GM23338 (cell line): ENCODE results near the gene SYNRG. TPM values are rescaled to one million over a fixed set of nuclear protein-coding genes. Genes with fewer than 3 reads are reported as not detected.

Experiments
- ATAC-seq: fragments of 200-7000 bp; cut with Tn5 transposase; 3 replicates; pipeline ENCODE4 v1.9.1; 2020
- DNase-seq: peaks from one replicate; pipeline ENCODE4 v3.0.0-alpha.2; 2015; ENCODE audit warnings: low spot score
- H2AFZ ChIP-seq: fragments of 200-600 bp; sonication (generic); 2 replicates; pipeline ENCODE4 v1.8.0; 2016; ENCODE audit warnings: antibody characterized with exemption, mild to moderate bottlenecking, moderate library complexity
- H3F3A ChIP-seq: fragments of 200-600 bp; sonication (generic); replicated peaks from 2 replicates; pipeline ENCODE4 v1.8.0; 2017; ENCODE audit warnings: antibody characterized with exemption, mixed run types, low read depth
- H3K27ac ChIP-seq: fragments of 200-600 bp; sonication (generic); 2 replicates; pipeline ENCODE4 v1.6.1; 2016; ENCODE audit warnings: low read depth
- H3K27me3 ChIP-seq: fragments of 200-600 bp; sonication (generic); 2 replicates; pipeline ENCODE4 v1.8.0; 2016; ENCODE audit warnings: mild to moderate bottlenecking, mixed run types, moderate library complexity; ENCODE audit not compliant: insufficient read depth
- H3K36me3 ChIP-seq: fragments of 200-600 bp; sonication (generic); 2 replicates; pipeline ENCODE4 v1.8.0; 2016; ENCODE audit warnings: mild to moderate bottlenecking; ENCODE audit not compliant: insufficient read depth
- H3K4me1 ChIP-seq: fragments of 200-600 bp; sonication (generic); 2 replicates; pipeline ENCODE4 v1.8.0; 2016; ENCODE audit warnings: mild to moderate bottlenecking, moderate library complexity; ENCODE audit not compliant: insufficient read depth
- H3K4me2 ChIP-seq: fragments of 200-600 bp; sonication (generic); 2 replicates; pipeline ENCODE4 v1.7.1; 2017; ENCODE audit warnings: mixed run types
- H3K4me3 ChIP-seq: fragments of 200-600 bp; sonication (generic); 2 replicates; pipeline ENCODE4 v1.6.1; 2016; ENCODE audit warnings: mixed run types
- H3K79me2 ChIP-seq: fragments of 200-600 bp; sonication (generic); replicated peaks from 2 replicates; pipeline ENCODE4 v1.8.0; 2017; ENCODE audit warnings: mild to moderate bottlenecking; ENCODE audit not compliant: insufficient read depth
- H3K9me2 ChIP-seq: fragments of 200-600 bp; sonication (generic); 2 replicates; pipeline ENCODE4 v1.8.0; 2017; ENCODE audit not compliant: insufficient read depth
- H4K20me1 ChIP-seq: fragments of 200-600 bp; sonication (generic); replicated peaks from 2 replicates; pipeline ENCODE4 v1.8.0; 2017; ENCODE audit warnings: mild to moderate bottlenecking; ENCODE audit not compliant: insufficient read depth
- H3K27ac Mint-ChIP-seq: 2 replicates; pipeline ENCODE4 v1.8.0; 2020; ENCODE audit warnings: inconsistent platforms, mild to moderate bottlenecking, moderate library complexity, mixed read lengths
- H3K27me3 Mint-ChIP-seq: 3 replicates; pipeline ENCODE4 v1.8.0; 2022; ENCODE audit warnings: low read depth, mild to moderate bottlenecking, moderate library complexity, mixed read lengths, inconsistent platforms; ENCODE audit not compliant: insufficient read depth, poor library complexity
- H3K36me3 Mint-ChIP-seq: 3 replicates; pipeline ENCODE4 v1.8.0; 2021; ENCODE audit warnings: low read depth, mild to moderate bottlenecking, inconsistent platforms, moderate library complexity, mixed read lengths
- H3K4me1 Mint-ChIP-seq: 3 replicates; pipeline ENCODE4 v1.8.0; 2020; ENCODE audit warnings: mild to moderate bottlenecking, inconsistent platforms, mixed read lengths
- H3K4me3 Mint-ChIP-seq: 3 replicates; pipeline ENCODE4 v1.8.0; 2021; ENCODE audit warnings: moderate library complexity, mild to moderate bottlenecking, inconsistent platforms, mixed read lengths
- H3K9me3 Mint-ChIP-seq: 3 replicates; pipeline ENCODE4 v1.8.0; 2020; ENCODE audit warnings: moderate library complexity, mild to moderate bottlenecking, inconsistent platforms, mixed read lengths
- CREB1 ChIP-seq: fragments of 250-450 bp; sonication (Bioruptor Pico); IDR thresholded peaks from 2 replicates; pipeline ENCODE4 v1.5.0; 2020; ENCODE audit warnings: low read depth, mild to moderate bottlenecking, moderate library complexity
- ETS1 ChIP-seq: IDR thresholded peaks from 2 replicates; pipeline ENCODE4 v1.6.1; 2016; ENCODE audit warnings: antibody characterized with exemption
- EZH2phosphoT487 ChIP-seq: fragments of 200-600 bp; sonication (generic); IDR thresholded peaks from one replicate; pipeline ENCODE4 v1.8.1; 2018; ENCODE audit warnings: antibody characterized with exemption; ENCODE audit not compliant: unreplicated experiment
- JUNB ChIP-seq: IDR thresholded peaks from one replicate; pipeline ENCODE4 v1.6.1; 2016; ENCODE audit warnings: antibody characterized with exemption; ENCODE audit not compliant: unreplicated experiment
- NANOG ChIP-seq: IDR thresholded peaks from 2 replicates; pipeline ENCODE4 v1.6.1; 2016; ENCODE audit warnings: antibody characterized with exemption, borderline replicate concordance
- POLR2AphosphoS5 ChIP-seq: IDR thresholded peaks from 2 replicates; pipeline ENCODE4 v1.6.1; 2016; ENCODE audit warnings: antibody characterized with exemption, low read depth
- REST ChIP-seq: IDR thresholded peaks from one replicate; pipeline ENCODE4 v1.6.1; 2018; ENCODE audit warnings: antibody characterized with exemption; ENCODE audit not compliant: unreplicated experiment
- STAT1 ChIP-seq: IDR thresholded peaks from one replicate; pipeline ENCODE4 v1.6.1; 2016; ENCODE audit warnings: antibody characterized with exemption; ENCODE audit not compliant: unreplicated experiment
- ZNF114 ChIP-seq: fragments of 250-450 bp; sonication (Bioruptor Pico); IDR thresholded peaks from 2 replicates; pipeline ENCODE4 v1.5.0; 2020; ENCODE audit warnings: mild to moderate bottlenecking, moderate library complexity
- ZNF462 ChIP-seq: fragments of 250-450 bp; sonication (Bioruptor Pico); IDR thresholded peaks from 2 replicates; pipeline ENCODE4 v1.5.0; 2020; ENCODE audit warnings: mild to moderate bottlenecking, moderate library complexity
- polyA plus RNA-seq: library from polyadenylated mRNA; unstranded; fragments of >200 nt; fragmentation: Nextera tagmentation; extraction: Ambion mirVana; gene quantifications from 2 replicates; pipeline ENCODE4 v1.2.1, GENCODE V29; 2016
- total RNA-seq: library from RNA; depleted of rRNA; stranded (reverse); fragments of >200 nt; shearing (Covaris generic); gene quantifications from 2 replicates; pipeline ENCODE4 v1.2.3, GENCODE V29; 2014

SYNRG gene
- total and polyA plus RNA-seq, 2 experiments from 2014 or later: 18.6 to 22.6 TPM

DNA sequence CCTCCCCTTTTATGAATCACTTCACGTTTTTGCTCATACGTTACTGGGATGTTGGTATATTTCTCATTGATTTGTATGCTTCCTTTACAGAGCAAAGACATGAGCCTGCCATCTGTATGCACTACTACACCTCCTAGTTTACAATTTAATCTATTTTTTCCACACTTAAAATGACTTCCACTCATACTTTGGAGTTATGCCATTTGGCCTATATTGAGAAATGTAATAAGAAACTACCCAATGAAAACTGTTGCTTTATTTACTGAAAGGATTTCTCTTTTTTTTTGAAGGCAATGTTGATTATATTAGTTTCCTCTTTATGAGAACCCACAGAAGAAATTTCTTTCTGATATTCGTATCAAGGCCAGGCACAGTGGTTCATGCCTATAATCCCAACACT is 76.5 kb downstream of the SYNRG start:
- Histone ChIP-seq H3F3A (no peaks in the 10 kb centered on the region; the same call in 1 of the 2 replicates), H3K9me2 (no peaks in the 10 kb centered on the region), H3K4me1 (no peaks in the 10 kb centered on the region), H3K36me3 (peaks cover 16% of the 10 kb centered on the region), H2AFZ (no peak overlapping the region), H3K4me2 (no peak overlapping the region), H4K20me1 (no peaks in the 10 kb centered on the region), H3K4me3 (no peak overlapping the region), H3K79me2 (no peaks in the 10 kb centered on the region), H3K27ac (no peak overlapping the region), H3K27me3 (no peaks in the 10 kb centered on the region)
- H3K9me3 Mint-ChIP-seq: no peaks in the 10 kb centered on the region
- no peak overlapping the region for H3K4me3 Mint-ChIP-seq
- no peaks in the 10 kb centered on the region for H3K27me3 Mint-ChIP-seq
- TF ChIP-seq CREB1: no peak
- no peak for TF ChIP-seq EZH2phosphoT487
- TF ChIP-seq ZNF462: no peak
- TF ChIP-seq REST: no peak
- TF ChIP-seq NANOG: no peak
- no peak for TF ChIP-seq ETS1
- no peak for TF ChIP-seq JUNB
- no peak for TF ChIP-seq ZNF114 (CRISPR knock-in tag)
- no peak for TF ChIP-seq POLR2AphosphoS5
- no peak for TF ChIP-seq STAT1
- DNase-seq (no peak), ATAC-seq (no peak)
- H3K27ac Mint-ChIP-seq: no peak overlapping the region
- H3K36me3 Mint-ChIP-seq: peaks cover 24% of the 10 kb centered on the region
- H3K4me1 Mint-ChIP-seq: no peaks in the 10 kb centered on the region
